Suprapubic skin (tissue), 3 donors: ENCODE results near the gene FKBP10.

Experiments
- POLR2AphosphoS5 ChIP-seq, 3 donors: sonication (generic); formaldehyde crosslinking; IDR thresholded peaks; one replicate each; pipeline ENCODE4 v1.6.1; 2017; ENCODE audit warnings: antibody characterized with exemption in 3 of 3
- TF ChIP-seq, protein P1 (sequence below), 2 donors: fragments of 200-600 bp in 1 of 2; fragments of 450-650 bp in 1 of 2; sonication (generic) in 1 of 2; IDR thresholded peaks; one replicate each; pipeline ENCODE4 v1.5.1; 2016 to 2019; ENCODE audit warnings: antibody characterized with exemption in 2 of 2, mild to moderate bottlenecking in 1 of 2, moderate library complexity in 1 of 2

DNA sequence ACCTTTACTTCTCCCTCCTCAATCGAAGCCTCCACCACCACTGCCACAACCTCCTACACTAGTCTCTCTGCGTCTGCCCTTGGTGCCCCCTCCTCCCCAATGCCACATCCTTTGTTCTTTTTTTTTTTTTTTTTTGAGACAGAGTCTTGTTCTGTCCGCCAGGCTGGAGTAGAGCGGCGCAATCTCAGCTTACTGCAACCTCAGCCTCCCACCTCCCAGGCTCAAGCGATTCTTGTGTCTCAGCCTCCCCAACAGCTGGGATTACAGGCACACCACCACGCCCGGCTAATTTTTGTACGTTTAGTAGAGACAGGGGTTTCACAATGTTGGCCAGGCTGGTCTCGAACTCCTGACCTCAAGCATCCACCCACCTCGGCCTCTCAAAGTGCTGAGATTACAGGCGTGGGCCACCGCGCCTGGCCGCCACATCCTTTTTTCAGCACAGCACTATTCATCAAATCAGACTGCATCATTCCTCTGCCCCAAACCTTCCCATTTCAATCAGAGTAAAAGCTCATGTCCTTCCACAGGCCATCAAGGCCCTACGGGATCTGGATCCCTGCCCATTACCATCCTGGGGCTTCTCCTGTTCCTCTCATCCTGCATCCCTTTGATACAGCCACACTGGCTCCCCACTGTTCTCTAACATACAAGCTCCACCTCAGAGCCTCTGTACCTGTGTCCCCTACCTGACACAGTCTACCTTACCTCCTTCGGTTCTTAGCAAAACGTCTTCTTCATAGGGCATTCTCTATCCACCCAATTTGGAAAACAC lies 50.5 kb downstream of the FKBP10 start:
- TF ChIP-seq, protein P1, sequence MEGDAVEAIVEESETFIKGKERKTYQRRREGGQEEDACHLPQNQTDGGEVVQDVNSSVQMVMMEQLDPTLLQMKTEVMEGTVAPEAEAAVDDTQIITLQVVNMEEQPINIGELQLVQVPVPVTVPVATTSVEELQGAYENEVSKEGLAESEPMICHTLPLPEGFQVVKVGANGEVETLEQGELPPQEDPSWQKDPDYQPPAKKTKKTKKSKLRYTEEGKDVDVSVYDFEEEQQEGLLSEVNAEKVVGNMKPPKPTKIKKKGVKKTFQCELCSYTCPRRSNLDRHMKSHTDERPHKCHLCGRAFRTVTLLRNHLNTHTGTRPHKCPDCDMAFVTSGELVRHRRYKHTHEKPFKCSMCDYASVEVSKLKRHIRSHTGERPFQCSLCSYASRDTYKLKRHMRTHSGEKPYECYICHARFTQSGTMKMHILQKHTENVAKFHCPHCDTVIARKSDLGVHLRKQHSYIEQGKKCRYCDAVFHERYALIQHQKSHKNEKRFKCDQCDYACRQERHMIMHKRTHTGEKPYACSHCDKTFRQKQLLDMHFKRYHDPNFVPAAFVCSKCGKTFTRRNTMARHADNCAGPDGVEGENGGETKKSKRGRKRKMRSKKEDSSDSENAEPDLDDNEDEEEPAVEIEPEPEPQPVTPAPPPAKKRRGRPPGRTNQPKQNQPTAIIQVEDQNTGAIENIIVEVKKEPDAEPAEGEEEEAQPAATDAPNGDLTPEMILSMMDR (IDR thresholded peaks at IDR 0.05): no peak
- TF ChIP-seq POLR2AphosphoS5 (IDR thresholded peaks at IDR 0.05): no peak
